ENCODE data around the gene ANGPTL4. TPM values are rescaled to one million over a fixed set of nuclear protein-coding genes. Genes with fewer than 3 reads are reported as not detected.
"Not testable (repeated sequence)": the region's sequence is repeated elsewhere in the genome, so short reads cannot be mapped to it uniquely, and the experiment has no call there.

Gene ANGPTL4
- total RNA-seq, 1 donor from 2014 or later, result 3.2 TPM

DNA sequence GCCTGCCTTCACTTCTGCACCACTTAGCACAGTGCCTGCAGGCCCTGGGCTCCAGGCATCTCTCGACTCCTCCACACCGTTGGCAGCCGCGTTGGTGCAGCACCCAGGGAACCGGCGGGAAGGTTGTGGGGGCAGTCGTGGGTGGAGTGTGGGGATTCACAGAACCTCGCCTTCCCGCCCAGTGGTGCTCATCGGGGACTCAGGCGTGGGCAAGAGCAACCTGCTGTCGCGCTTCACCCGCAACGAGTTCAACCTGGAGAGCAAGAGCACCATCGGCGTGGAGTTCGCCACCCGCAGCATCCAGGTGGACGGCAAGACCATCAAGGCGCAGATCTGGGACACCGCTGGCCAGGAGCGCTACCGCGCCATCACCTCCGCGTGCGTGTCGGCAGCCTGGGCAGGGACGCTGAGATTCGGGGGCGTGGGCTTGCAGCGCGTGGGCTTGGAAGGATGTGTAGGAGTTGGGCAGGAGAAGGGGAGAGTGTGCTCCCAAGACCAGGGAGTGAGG, 35.8 kb downstream of the ANGPTL4 start:
- TF ChIP-seq, protein P1, sequence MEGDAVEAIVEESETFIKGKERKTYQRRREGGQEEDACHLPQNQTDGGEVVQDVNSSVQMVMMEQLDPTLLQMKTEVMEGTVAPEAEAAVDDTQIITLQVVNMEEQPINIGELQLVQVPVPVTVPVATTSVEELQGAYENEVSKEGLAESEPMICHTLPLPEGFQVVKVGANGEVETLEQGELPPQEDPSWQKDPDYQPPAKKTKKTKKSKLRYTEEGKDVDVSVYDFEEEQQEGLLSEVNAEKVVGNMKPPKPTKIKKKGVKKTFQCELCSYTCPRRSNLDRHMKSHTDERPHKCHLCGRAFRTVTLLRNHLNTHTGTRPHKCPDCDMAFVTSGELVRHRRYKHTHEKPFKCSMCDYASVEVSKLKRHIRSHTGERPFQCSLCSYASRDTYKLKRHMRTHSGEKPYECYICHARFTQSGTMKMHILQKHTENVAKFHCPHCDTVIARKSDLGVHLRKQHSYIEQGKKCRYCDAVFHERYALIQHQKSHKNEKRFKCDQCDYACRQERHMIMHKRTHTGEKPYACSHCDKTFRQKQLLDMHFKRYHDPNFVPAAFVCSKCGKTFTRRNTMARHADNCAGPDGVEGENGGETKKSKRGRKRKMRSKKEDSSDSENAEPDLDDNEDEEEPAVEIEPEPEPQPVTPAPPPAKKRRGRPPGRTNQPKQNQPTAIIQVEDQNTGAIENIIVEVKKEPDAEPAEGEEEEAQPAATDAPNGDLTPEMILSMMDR (IDR thresholded peaks at IDR 0.05; ENCODE audit: insufficient read depth, low read length, severe bottlenecking), result no peak
- no peak for FAIRE-seq
- DNase-seq (ENCODE audit: low read depth), result no peak
- no peak overlapping the region for H3K4me3 ChIP-seq (ENCODE audit: low read depth, low read length)
- peaks cover 23% of the 10 kb centered on the region for H3K36me3 ChIP-seq (ENCODE audit: control insufficient read depth, insufficient read depth, low read length)
- no peaks in the 10 kb centered on the region for H3K27me3 ChIP-seq (ENCODE audit: control insufficient read depth, insufficient read depth, low read length)

DNA sequence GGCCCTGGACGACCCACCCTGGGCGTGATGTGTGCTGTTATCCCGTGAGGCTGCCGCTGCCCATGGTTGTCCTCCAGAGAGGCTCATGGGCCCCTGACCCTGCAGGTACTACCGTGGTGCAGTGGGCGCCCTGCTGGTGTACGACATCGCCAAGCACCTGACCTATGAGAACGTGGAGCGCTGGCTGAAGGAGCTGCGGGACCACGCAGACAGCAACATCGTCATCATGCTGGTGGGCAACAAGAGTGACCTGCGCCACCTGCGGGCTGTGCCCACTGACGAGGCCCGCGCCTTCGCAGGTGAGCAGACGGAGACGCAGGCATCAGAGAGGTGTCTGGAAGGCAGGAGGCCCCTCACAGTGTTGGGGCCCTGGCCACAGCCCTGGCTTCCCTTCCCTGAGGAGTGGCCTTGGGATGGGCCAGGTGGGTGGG, 38.0 kb downstream of the ANGPTL4 start:
- DNase-seq (ENCODE audit: low read depth) (no peak), FAIRE-seq (no peak)
- Histone ChIP-seq H3K4me3 (ENCODE audit: low read depth, low read length) (no peak overlapping the region), H3K27me3 (ENCODE audit: control insufficient read depth, insufficient read depth, low read length) (no peaks in the 10 kb centered on the region), H3K36me3 (ENCODE audit: control insufficient read depth, insufficient read depth, low read length) (peaks cover 28% of the 10 kb centered on the region)
- TF ChIP-seq, protein P1 (IDR thresholded peaks at IDR 0.05; ENCODE audit: insufficient read depth, low read length, severe bottlenecking), result no peak

DNA sequence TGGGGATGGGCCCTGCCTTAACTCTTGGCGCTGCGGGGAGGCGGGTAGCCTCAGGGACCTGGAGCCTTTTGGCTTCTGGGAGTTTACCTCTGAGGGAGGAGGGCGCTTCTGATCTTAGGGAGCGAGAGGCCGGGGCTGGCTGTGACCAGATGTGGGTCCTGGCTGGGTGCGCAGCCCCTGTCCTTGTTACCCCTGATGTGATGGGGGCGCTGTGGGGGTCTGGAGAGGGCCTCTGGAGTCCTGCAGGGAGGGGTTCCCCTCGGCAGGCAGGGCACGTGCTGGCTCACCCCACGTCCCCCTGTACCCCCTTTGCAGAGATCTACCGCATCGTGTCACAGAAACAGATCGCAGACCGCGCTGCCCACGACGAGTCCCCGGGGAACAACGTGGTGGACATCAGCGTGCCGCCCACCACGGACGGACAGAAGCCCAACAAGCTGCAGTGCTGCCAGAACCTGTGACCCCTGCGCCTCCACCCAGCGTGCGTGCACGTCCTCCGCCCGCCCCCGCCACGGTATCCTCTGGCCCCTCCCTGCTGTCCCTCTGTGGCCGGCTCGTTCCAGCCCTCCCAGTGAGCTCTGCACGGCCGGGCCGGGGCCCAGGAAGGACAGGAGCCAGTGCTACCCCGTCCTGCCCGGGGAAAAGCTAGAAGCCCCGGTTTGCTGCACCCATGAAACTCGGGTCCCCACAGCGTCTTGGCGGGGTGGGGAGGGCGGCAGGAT, 39.3 kb downstream of the ANGPTL4 start:
- no peak for DNase-seq (ENCODE audit: low read depth)
- Histone ChIP-seq H3K36me3 (ENCODE audit: control insufficient read depth, insufficient read depth, low read length) (peaks cover 25% of the 10 kb centered on the region), H3K4me3 (ENCODE audit: low read depth, low read length) (no peak overlapping the region), H3K27me3 (ENCODE audit: control insufficient read depth, insufficient read depth, low read length) (no peaks in the 10 kb centered on the region)
- TF ChIP-seq, protein P1 (IDR thresholded peaks at IDR 0.05; ENCODE audit: insufficient read depth, low read length, severe bottlenecking), result no peak
- FAIRE-seq, result no peak

DNA sequence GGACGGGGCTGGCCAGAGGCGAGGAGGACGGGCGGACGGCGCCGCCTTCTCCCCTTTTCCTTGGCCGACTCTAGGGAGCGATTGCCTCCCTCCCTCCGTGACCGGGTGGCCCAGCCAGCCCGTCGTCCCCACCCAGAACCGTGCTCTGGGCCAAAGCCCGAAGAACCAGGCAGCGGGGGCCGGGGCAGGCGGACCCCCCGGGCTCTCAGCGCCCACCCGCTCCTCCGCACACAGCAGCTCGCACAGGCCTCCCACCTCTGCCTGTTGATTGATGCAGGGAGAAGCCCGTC, 39.8 kb downstream of the ANGPTL4 start:
- H3K27me3 ChIP-seq (ENCODE audit: control insufficient read depth, insufficient read depth, low read length), result no peaks in the 10 kb centered on the region

DNA sequence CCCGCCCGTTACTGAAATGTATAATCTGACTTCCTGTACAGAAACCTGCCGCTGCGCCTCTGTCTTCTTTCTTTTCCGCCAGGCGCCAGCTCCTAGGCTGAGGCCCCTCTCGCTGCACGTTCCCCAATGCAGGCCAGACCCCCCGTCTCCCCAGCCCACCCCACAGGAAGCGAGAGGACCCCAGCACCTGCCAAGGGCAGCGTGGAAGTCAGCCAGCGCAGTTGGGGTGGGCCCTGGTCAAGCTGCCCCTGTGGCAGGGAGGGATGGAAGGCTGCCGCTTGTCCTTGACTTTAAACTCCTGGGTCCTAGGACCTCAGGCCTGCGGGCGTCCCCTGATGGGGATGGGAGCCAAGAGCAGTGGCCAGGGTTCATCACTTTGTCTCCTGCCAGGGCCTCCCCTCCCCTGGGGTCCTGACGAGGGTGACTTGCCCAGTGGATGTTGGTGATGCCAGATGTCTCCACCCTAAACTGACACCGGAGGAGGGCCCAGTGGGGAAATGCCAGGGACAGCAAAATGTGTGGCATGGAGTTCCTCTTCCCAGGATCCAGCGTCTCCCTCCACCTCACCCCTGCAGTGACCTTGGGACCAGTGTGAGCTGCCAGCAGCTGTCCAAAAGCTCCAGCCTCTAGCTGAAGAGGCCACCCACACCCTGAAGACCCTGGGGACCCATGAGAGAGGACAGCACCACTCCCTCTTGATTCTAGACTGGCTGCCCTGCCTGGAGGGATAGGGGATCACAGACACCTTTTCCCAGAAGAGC, 40.6 kb downstream of the ANGPTL4 start:
- FAIRE-seq (no peak), DNase-seq (ENCODE audit: low read depth) (no peak)
- Histone ChIP-seq H3K36me3 (ENCODE audit: control insufficient read depth, insufficient read depth, low read length) (peaks cover 20% of the 10 kb centered on the region), H3K4me3 (ENCODE audit: low read depth, low read length) (no peak overlapping the region), H3K27me3 (ENCODE audit: control insufficient read depth, insufficient read depth, low read length) (no peaks in the 10 kb centered on the region)
- TF ChIP-seq, protein P1 (IDR thresholded peaks at IDR 0.05; ENCODE audit: insufficient read depth, low read length, severe bottlenecking), result no peak

More for the DNA sequence above, 39.8 kb downstream of the ANGPTL4 start:
- DNase-seq (ENCODE audit: low read depth), result no peak
- TF ChIP-seq, protein P1 (IDR thresholded peaks at IDR 0.05; ENCODE audit: insufficient read depth, low read length, severe bottlenecking), result no peak
- FAIRE-seq, result no peak
- Histone ChIP-seq H3K4me3 (ENCODE audit: low read depth, low read length) (no peak overlapping the region), H3K36me3 (ENCODE audit: control insufficient read depth, insufficient read depth, low read length) (peaks cover 23% of the 10 kb centered on the region)

DNA sequence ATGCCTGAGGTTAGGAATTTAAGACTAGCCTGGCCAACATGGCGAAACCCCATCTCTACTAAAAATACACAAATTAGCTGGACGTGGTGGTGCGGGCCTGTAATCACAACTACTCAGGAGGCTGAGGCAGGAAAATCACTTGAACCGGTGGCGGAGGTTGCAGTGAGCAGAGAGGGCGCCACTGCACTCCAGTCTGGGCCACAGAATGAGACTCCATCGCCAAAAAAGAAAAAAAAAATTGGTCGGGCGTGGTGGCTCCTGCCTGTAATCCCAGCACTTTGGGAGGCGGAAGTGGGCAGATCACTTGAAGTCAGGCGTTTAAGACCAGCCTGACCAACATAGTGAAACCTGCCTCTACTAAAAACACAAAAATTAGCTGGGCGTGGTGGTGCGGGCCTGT, 46.8 kb downstream of the ANGPTL4 start:
- not testable (repeated sequence) for H3K27me3 ChIP-seq (ENCODE audit: control insufficient read depth, insufficient read depth, low read length); DNase-seq (ENCODE audit: low read depth); H3K4me3 ChIP-seq (ENCODE audit: low read depth, low read length); H3K36me3 ChIP-seq (ENCODE audit: control insufficient read depth, insufficient read depth, low read length); FAIRE-seq

Data from bronchial epithelial cell (primary cell).